Heart left ventricle (tissue), 16 donors: ENCODE data around the gene RDX. TPM values are rescaled to one million over a fixed set of nuclear protein-coding genes. Genes with fewer than 3 reads are reported as not detected.
"Not testable (repeated sequence)": the region's sequence is repeated elsewhere in the genome, so short reads cannot be mapped to it uniquely, and the experiment has no call there.

ENCODE experiments used
- ATAC-seq, 4 donors: fragments of 200-7000 bp; cut with Tn5 transposase; one replicate each; pipeline ENCODE4 v1.9.1; 2020 to 2022; ENCODE audit warnings: moderate library complexity in 4 of 4, mild to moderate bottlenecking in 3 of 4, moderate number of reproducible peaks in 1 of 4
- DNase-seq, 5 donors: peaks; one replicate each; pipeline ENCODE4 v3.0.0-alpha.2; 2020
- H3K27ac ChIP-seq, 12 donors: fragments of 200-600 bp; sonication (generic) in 4 of 12; one replicate each; pipeline versions ENCODE4 v1.5.0 to v1.8.0; 2016 to 2022; ENCODE audit warnings: mild to moderate bottlenecking in 2 of 12
- H3K27me3 ChIP-seq, 9 donors: fragments of 200-600 bp; sonication (generic) in 2 of 9; one replicate each; pipeline versions ENCODE4 v1.5.1 to v1.8.0; 2016 to 2022; ENCODE audit warnings: mild to moderate bottlenecking in 3 of 9
- H3K36me3 ChIP-seq, 9 donors: fragments of 200-600 bp; sonication (generic) in 2 of 9; one replicate each; pipeline versions ENCODE4 v1.5.0 to v1.8.0; 2018 to 2022; ENCODE audit warnings: mild to moderate bottlenecking in 2 of 9
- H3K4me1 ChIP-seq, 12 donors: fragments of 200-600 bp; sonication (generic) in 4 of 12; one replicate each; pipeline versions ENCODE4 v1.5.0 to v1.8.0; 2016 to 2022; ENCODE audit warnings: mild to moderate bottlenecking in 3 of 12
- H3K4me3 ChIP-seq, 12 donors: fragments of 200-600 bp; sonication (generic) in 4 of 12; one replicate each; pipeline versions ENCODE4 v1.5.0 to v1.8.0; 2017 to 2022; ENCODE audit warnings: mild to moderate bottlenecking in 9 of 12, moderate library complexity in 4 of 12
- H3K9me3 ChIP-seq, 12 donors: fragments of 200-600 bp; sonication (generic) in 4 of 12; one replicate each; pipeline versions ENCODE4 v1.5.0 to v1.8.0; 2016 to 2022; ENCODE audit warnings: mild to moderate bottlenecking in 1 of 12
- CTCF ChIP-seq, 12 donors: fragments of 200-600 bp; sonication (generic) in 4 of 12; IDR thresholded peaks; one replicate each; pipeline versions ENCODE4 v1.5.0 to v1.8.0; 2018 to 2022; ENCODE audit warnings: antibody characterized with exemption in 12 of 12, mild to moderate bottlenecking in 5 of 12
- POLR2A ChIP-seq, 2 donors: fragments of 450-650 bp; IDR thresholded peaks; one replicate each; pipeline ENCODE4 v1.6.1; 2017; ENCODE audit warnings: antibody characterized with exemption in 2 of 2, mild to moderate bottlenecking in 2 of 2, moderate library complexity in 2 of 2
- WGBS, 4 donors: extraction: QIAGEN DNeasy Blood & Tissue Kit in 2 of 4; methylation state at CpG; one replicate each; pipeline versions ENCODE4 v1.1.5 to v1.1.7; 2013 to 2018; 5-methylcytosine and 5-hydroxymethylcytosine counted together
- intact Hi-C, 10 donors: fragments of 100-400 bp; cut with DNase I; formaldehyde crosslinking; loops; one replicate each; pipeline versions ENCODE4 v1.11.1 to v1.14.2; 2022
- polyA plus RNA-seq, 2 donors: library from polyadenylated mRNA; stranded (reverse); fragments of 200-250 nt; gene quantifications; one replicate each; pipeline ENCODE4 v1.2.3, GENCODE V29; 2013
- total RNA-seq, 9 donors: library from RNA; depleted of rRNA in 2 of 9; stranded (reverse); fragments of >200 nt in 2 of 9; fragmentation: NEBNext Ultra II Directional in 3 of 9; extraction: Animal tissue kit (Norgen Biotek cat#: 25700) in 3 of 9; gene quantifications; one replicate each; pipeline versions ENCODE4 v1.1.0 to v1.2.4, GENCODE V29; 2016 to 2023
- donor health status: ischemic (EF 13 %, LVEDD 7.1; RV severe dilation, severe dysfunction).
- donor health status: healthy with polysubstance abuse.
- donor health status: DM: no; HTN: yes; CAD: no.
- donor health status: DM: no; HTN: no; CAD: no.
- donor health status: ischemic (EF 25% LVEDD 6.9; RV normal size, moderate dysfunction).
- donor health status: ischemic (EF 25% LVEDD 5.7; RV mildly dilated, moderate dysfunction).
- donor health status: healthy.
- donor health status: DM: yes; HTN: yes; CAD: no.
- donor health status: ischemic (EF 35%, LVEDD 5.7; RV mildly dilated, moderate dysfunction).
- donor health status: nonischemic (EF 11% LVEDD 7.7; RV severe dilation, severe dysfunction).
- donor health status: DM: yes; HTN: yes; CAD: no.
- donor health status: PGD.
- donor health status: ischemic (EF 29% LVEDD 5.4; RV normal size, mild dysfunction).
- donor health status: nonischemic (EF 23%, LVEDD 6.1; RV moderate dilation, normal function).

The RDX gene
- total and polyA plus RNA-seq, 11 donors, result 33.5 to 148 (median 120) TPM

GRCh38 chr11:110289472-110289871, 6.9 kb downstream of the RDX start:
- Histone ChIP-seq H3K27ac (no peak overlapping the region), H3K4me3 (no peak overlapping the region), H3K27me3 (no peaks in the 10 kb centered on the region), H3K4me1 (peaks cover 4 to 75% (median 38%) of the 10 kb centered on the region in 12 donors), H3K36me3 (no peaks in the 10 kb centered on the region), H3K9me3 (no peaks in the 10 kb centered on the region)
- intact Hi-C loops, result no loop called here
- ATAC-seq (no peak), DNase-seq (no peak)
- WGBS, 4 donors, result 86 to 91% (median 88%) methylated on average over 10 of the region's 10 CpGs
- TF ChIP-seq POLR2A (IDR thresholded peaks at IDR 0.05), result no peak
- TF ChIP-seq CTCF (IDR thresholded peaks at IDR 0.05), result no peak

- Histone ChIP-seq H3K27me3 (no peaks in the 10 kb centered on the region), H3K36me3 (no peaks in the 10 kb centered on the region), H3K4me3 (no peak overlapping the region), H3K27ac (no peak overlapping the region), H3K9me3 (no peaks in the 10 kb centered on the region), H3K4me1 (peaks cover 4 to 55% (median 22%) of the 10 kb centered on the region in 12 donors)
- TF ChIP-seq POLR2A (IDR thresholded peaks at IDR 0.05), result no peak
- DNase-seq, result no peak
- WGBS, 4 donors, result 86 to 92% (median 90%) methylated on average over 1 of the region's 1 CpG
- intact Hi-C loops, result no loop called here
- ATAC-seq, result no peak
Measured at GRCh38 chr11:110287537-110287936, 8.9 kb downstream of the RDX start.

DNA sequence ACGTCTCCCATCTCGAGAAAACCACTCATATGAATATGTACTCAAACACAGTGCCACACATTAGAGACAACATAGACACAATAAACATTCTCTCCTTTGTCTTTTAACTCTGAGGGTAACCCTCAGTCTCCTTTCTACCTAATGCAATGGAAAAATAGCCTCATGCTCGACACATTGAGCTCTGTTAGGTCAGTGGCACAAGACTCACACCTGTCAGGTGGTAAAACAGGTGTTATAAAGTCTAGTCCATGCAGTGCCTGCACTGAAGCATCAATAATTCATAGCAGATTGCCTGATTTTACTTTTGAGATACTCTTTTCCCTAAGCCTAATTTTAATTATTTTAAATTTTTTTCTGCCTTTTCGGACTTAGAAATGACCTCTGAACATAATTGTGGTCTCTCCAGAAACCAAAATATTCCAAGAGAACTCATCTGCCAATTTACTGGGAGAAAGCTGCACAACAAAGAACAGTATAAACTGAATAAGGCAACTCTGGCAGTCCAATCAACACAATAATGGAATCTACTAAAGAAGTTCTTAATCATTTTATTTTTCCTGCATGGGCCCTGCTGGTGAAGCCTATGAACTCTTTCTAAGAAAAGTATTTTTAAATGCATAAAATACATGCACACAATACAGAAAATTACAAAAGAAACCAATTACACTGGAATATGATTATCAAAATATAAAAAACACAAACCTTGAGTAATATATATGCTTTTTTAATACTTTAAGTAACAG, 9.9 kb downstream of the RDX start:
- Histone ChIP-seq H3K4me1 (peaks cover 4 to 45% (median 19%) of the 10 kb centered on the region in 12 donors), H3K27me3 (no peaks in the 10 kb centered on the region), H3K9me3 (no peaks in the 10 kb centered on the region), H3K27ac (no peak overlapping the region), H3K4me3 (no peak overlapping the region), H3K36me3 (no peaks in the 10 kb centered on the region)
- no peak for DNase-seq
- 65 to 77% (median 65%) methylated on average over 4 of the region's 4 CpGs for WGBS, 4 donors
- ATAC-seq, result no peak
- intact Hi-C loops, result no loop called here
- TF ChIP-seq POLR2A (IDR thresholded peaks at IDR 0.05) (no peak), CTCF (IDR thresholded peaks at IDR 0.05) (no peak)

- ATAC-seq, result no peak
- H3K27ac ChIP-seq, result no peak overlapping the region
- 84 to 89% (median 86%) methylated on average over 4 of the region's 4 CpGs for WGBS, 4 donors
- H3K4me3 ChIP-seq, result no peak overlapping the region
- no peaks in the 10 kb centered on the region for H3K9me3 ChIP-seq
- H3K27me3 ChIP-seq, result no peaks in the 10 kb centered on the region
- H3K4me1 ChIP-seq, result peaks cover 4 to 46% (median 20%) of the 10 kb centered on the region in 12 donors
- H3K36me3 ChIP-seq, result peaks cover 0 to 11% (median 6%) of the 10 kb centered on the region in 9 donors
- intact Hi-C loops, result no loop called here
- no peak for DNase-seq
- no peak for TF ChIP-seq CTCF (IDR thresholded peaks at IDR 0.05)
- TF ChIP-seq POLR2A (IDR thresholded peaks at IDR 0.05), result no peak
Measured at GRCh38 chr11:110283862-110284261, 12.6 kb downstream of the RDX start.

GRCh38 chr11:110280595-110280994, 15.8 kb downstream of the RDX start:
- H3K9me3 ChIP-seq, intact Hi-C loops, H3K27me3 ChIP-seq, ATAC-seq, DNase-seq, H3K4me3 ChIP-seq, H3K27ac ChIP-seq: not testable (repeated sequence)
- Histone ChIP-seq H3K4me1 (peaks cover 0 to 15% (median 0%) of the 10 kb centered on the region in 12 donors), H3K36me3 (peaks cover 0 to 39% (median 27%) of the 10 kb centered on the region in 9 donors)
- WGBS, 4 donors, result 93 to 99% (median 96%) methylated on average over 4 of the region's 4 CpGs
